GM19193 (cell line): Measurements from ENCODE around the gene DBH.

ENCODE experiments used
- POLR2A ChIP-seq: IDR thresholded peaks from 4 replicates; pipeline ENCODE4 v1.6.1; 2011; ENCODE audit not compliant: insufficient read depth, insufficient read length; ENCODE audit errors: extremely low read depth

The DBH gene

GRCh38 chr9:133599470-133600173 is 36.5 kb upstream of the DBH start:
- TF ChIP-seq POLR2A, result no peak

- TF ChIP-seq POLR2A, result no peak
Observed at GRCh38 chr9:133600739-133601138, 35.4 kb upstream of the DBH start.

- no peak for TF ChIP-seq POLR2A
Observed at GRCh38 chr9:133601746-133602145, 34.4 kb upstream of the DBH start.

DNA sequence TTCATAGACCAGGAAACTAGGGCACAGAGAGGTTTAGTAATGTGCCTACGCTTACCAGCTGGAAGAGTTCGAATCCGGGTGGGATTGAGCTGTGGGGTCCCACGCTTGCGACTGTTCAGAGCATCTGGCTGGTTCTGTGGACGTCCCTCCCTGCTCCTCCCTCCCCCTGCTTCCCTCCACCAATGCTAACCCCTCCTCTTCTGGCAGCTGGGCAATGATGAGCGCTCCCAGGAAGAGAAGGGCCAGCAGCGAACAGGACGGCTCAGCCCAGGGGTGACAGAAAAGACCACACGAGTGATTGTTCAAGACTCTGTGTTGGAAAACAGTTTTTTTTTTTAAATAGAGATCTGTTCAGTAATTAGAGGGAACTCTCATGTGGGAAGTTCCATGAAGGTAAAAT is 33.9 kb upstream of the DBH start:
- no peak for TF ChIP-seq POLR2A

DNA sequence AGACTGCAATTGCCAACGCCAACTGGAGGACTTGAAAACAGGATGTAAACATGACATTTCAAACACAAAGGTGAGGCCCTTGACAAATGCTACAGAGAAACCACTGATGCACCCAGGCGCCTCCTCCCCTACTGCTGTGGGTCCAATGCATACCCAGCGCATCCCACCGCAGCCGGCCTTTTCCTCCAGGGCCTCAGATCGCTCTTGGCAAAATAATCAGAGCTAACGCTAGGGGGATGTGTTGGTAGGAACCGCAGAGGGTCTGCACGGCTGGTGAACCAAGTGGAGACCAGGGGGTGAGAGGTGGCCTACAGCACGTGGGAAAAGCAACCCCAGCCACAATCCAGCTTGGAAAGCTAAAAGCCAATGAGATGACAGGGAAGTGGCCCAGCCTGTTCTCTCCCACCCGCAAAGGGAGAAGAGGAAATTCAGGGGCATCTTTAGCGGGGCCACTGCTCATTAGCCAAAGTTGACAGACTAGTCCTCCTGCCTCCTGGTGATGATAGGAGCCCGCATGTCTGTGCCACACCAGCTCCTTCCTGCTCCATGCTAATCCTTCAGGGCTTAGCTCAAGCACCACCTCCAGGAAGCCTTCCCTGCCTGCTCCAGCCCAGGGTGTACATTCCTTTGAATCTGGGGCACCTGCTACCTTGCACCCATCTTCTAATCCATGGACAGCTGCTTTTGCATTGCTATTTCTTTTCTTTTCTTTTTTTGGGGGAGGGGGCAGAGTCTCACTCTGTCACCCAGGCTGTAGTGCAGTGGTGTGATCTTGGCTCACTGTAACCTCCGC is 32.8 kb upstream of the DBH start:
- no peak for TF ChIP-seq POLR2A

DNA sequence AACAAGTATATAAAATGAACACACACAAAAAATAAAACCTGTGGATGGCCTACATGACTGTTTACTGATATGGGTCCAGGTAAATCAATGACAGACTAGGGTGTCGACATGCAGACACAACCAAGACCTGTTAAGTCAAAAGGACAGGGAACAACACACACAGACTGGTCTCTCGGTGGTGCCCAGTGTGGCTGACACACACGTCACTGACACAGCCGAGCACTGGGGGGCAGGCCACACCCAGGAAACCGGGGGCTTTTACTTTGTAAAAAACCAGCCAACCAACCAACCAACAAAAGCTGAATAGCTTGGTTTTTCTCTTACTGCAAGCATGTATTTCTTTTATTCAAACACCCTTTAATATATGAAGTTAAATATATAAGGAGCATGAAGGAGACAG is 31.9 kb upstream of the DBH start:
- TF ChIP-seq POLR2A, result no peak

DNA sequence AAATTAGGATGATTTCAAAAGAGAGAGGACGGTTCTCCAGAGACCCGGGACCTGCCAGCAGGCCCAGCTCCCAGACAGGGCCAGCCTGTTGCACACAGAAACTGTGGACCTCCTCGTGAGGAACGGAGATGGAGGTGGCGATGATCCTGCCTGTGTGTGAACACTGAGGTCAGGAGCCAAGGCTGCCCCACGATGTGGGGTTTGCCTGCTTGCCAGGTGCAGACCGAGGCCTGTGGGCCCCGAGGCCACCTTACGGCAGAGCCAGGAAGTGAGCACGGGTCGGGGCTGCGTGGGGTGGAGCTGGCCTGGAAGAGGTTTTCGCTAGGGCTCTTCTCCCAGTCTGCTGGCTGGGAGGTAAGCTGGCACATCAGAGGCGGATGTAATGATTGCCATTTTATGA is 31.3 kb upstream of the DBH start:
- TF ChIP-seq POLR2A, result no peak

DNA sequence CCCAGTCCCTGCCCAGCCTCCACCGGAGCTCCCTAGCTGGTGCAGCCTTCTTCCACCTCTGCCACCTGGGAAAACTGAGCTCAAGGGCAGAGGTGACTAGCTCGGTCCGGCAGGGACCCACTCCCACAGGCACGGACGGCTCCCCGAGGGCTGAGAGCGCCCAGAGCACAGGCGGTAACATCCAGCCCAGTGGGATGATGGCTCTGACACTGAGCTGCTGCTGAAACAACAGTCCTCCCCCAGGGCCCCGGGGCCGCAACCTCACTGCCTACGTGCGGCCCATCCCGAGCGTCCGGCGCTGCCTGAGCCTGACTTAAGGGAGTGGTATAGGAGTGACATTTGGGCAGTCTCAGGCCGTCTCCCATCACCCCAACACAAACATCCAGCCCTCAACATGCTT is 30.7 kb upstream of the DBH start:
- TF ChIP-seq POLR2A, result no peak

DNA sequence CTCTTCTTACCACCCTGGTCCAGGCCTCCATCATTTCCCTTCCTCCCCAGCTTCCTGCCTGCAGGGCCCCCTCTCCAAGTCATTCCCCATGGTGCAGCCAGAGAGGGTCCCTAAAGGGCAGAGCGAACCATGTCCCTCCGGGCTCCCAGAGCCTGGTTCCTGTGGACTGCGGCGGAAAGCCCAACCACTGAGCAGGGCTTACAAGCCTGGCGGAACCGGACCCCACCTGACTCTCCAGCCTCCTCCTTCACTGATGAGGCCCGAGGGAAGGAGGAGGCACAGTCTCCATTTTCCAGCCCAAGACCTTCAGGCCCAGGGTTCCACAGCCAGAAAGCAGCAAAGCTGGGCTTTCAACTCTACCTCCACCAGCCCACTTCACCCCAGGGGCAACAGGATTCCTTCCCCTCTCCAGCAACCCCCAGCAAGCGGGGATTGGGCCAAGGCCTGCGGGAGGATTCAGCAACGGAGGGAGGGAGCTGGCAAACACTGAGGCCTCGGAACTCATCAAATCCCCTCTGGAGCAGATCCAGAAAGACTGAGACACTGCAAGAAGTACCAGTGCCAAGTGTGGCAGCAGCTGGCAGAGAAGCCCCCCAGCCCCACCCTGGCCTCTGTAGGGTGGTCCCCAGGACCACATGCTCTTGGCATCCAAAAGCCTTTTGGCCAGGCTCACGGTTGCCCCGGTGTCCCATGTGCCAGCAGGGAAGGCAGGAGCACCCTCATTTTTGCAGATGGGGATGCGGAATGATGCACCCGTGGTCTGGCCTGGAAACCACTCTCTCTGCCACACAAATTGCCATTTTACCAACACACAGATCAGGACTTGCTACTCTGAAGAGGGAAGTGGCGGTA is 30.1 kb upstream of the DBH start:
- TF ChIP-seq POLR2A, result no peak

DNA sequence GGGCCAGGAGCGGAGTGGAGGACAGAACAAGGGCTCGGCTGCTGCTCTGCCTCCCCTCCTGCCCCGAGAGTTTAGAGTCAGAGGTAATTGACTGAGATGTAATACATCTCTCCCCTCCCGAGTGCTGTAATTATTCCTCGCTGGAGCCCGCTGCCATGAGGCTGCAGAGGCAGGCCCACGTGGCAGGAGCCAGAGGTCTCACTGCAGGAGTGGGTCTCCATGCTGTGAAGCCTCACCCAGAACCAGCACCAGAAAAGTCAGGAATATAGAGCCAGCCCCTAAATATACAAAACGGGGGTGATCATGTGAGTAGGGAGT is 29.5 kb upstream of the DBH start:
- TF ChIP-seq POLR2A, result no peak

- no peak for TF ChIP-seq POLR2A
Observed at GRCh38 chr9:133607381-133607780, 28.8 kb upstream of the DBH start.

DNA sequence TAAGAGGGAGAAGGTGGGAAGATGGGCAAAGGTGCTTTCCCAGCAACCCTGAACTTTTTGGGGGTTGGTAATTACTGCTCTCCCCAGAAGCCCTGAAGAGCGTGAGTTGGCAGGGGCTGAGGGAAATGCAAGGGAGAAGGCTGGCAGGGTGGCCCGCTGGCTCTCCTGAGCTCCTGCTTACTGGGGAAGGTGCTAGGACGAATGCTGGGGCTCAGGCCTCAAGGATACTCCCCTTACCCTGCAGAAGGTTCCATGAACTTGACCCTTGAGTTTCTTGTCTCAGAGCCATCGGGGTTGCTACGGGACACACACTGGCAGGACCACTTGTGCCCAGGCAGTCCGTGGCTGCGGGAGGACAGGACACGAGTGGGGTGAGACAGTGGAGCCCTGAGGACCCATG is 28.2 kb upstream of the DBH start:
- no peak for TF ChIP-seq POLR2A

DNA sequence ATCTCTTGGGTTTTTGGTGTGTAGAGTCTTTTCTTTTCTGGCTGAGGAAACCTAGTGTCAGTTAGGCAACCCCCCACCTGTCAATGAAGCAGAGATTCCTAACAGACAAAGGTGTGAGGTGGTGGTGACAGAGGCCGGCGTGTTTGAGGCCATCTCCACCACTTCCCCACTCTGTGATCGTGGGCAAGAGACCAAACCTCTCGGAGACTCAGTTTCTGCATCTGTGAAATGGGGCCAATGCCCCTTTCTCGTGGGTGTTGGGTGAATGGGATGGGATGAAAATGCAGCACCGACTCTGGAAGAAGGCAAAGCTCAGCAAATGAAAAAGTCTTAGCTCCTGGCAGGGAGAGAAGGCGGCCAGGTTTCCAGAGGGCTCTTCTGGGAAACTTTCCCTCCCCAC is 27.8 kb upstream of the DBH start:
- TF ChIP-seq POLR2A, result no peak

DNA sequence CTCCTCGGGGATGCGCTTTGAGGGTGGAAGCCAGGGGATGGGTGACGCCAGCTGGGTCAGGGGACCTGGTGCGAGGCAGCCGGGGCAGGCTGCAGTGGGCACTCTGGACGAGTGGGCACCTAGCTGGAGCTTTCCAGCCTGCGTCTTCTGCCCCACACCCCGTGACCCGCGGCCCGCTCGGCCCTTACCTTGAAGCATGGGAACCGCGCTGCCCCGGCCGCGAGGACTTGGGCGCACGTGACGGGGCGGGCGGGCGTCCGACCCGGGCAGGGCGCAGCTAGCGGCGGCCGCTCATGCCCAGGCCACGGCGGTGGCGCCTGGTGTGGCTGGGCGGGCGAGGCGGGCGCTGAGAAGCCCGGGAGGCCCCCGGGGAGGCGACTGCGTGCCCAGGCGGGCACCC is 27.3 kb upstream of the DBH start:
- no peak for TF ChIP-seq POLR2A

DNA sequence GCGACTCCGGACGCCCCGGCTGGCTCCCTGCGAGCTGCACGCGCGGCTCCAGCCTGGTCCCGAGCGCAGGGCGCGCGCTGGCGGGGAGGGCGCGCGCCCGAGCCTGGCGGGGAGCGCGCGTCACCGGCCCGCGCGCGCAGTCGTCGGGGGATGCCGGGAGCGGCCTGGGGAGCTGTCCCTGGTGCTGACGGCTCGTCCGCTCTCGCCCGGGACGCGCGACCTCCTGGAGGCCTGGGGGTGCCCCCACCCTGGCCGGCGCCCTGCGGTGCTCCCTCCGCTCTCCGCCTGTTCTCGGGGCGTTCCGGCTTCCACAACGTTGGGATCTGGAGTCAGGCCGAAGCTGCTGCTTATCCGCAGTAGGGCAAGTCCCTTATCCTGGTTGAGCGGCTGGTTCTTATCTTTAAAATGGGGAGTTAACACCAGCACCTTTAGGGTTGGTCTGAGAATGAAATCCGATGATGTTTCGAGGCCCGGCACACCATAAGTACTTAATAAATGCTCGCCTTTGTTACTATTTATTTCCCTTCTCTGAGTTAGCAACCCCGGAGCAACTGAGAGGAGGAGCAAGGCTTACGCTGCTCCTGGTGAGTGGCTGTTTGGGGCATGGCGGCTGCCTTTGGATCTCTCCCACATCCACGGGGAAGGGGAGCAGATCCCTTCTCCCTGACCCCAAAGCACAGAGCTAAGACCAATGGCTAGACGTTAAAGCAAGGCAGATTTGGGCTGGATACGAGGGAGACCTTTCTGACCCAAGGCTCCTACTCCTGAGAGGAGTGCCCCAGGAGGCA is 26.7 kb upstream of the DBH start, which contains the start of gene FAM163B:
Gene FAM163B (minus strand): TSS at position 79 of the 788 bp plus-strand sequence. CDS start 29,166 bp downstream, outside the sequence.
- TF ChIP-seq POLR2A, result no peak

- no peak for TF ChIP-seq POLR2A
Observed at GRCh38 chr9:133610845-133611244, 25.3 kb upstream of the DBH start.

DNA sequence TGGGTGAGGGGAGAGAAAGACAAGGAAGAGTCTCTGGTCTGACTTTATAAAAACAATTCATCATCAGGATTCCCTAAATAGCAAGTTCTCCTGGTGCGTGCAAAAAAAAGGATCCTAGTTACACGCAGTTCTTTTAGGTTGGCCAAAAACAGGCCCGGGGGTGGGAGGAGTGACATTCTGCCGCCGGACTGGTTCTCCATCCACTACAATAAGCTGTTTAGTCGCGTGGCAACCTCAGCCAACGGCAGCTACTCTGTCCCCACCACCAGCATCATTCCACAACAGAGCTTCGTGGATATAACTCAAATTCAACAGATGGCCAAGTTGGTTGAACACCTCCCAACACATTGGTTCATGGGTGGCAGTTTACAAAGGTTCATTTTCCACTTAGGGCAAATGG is 24.1 kb upstream of the DBH start:
- TF ChIP-seq POLR2A, result no peak
